Neuronal stem cell (in vitro differentiated cells): ENCODE measurements around the gene KCNH6.

Source experiments
- DNase-seq: peaks from one replicate; pipeline ENCODE4 v3.0.0-alpha.2; 2013; ENCODE audit warnings: low spot score
- H2AFZ ChIP-seq: one replicate; pipeline ENCODE4 v1.6.1; 2013; ENCODE audit warnings: mild to moderate bottlenecking, low read length, inconsistent platforms
- H2AK5ac ChIP-seq: 2 replicates; pipeline ENCODE4 v1.6.1; 2013; ENCODE audit warnings: low read depth, mild to moderate bottlenecking, inconsistent platforms, low read length, moderate library complexity, mixed read lengths
- H2BK120ac ChIP-seq: 2 replicates; pipeline ENCODE4 v1.6.1; 2013; ENCODE audit warnings: low read depth, mild to moderate bottlenecking, inconsistent platforms, low read length, moderate library complexity, mixed read lengths
- H2BK12ac ChIP-seq: one replicate; pipeline ENCODE4 v1.6.1; 2013; ENCODE audit warnings: low read length, inconsistent platforms
- H2BK15ac ChIP-seq: 2 replicates; pipeline ENCODE4 v1.6.1; 2013; ENCODE audit warnings: mild to moderate bottlenecking, low read length, inconsistent platforms, mixed read lengths
- H2BK5ac ChIP-seq: one replicate; pipeline ENCODE4 v1.6.1; 2013; ENCODE audit warnings: inconsistent platforms, mild to moderate bottlenecking, low read length, moderate library complexity
- H3K14ac ChIP-seq: one replicate; pipeline ENCODE4 v1.6.1; 2013; ENCODE audit warnings: low read length, inconsistent platforms
- H3K18ac ChIP-seq: 2 replicates; pipeline ENCODE4 v1.6.1; 2013; ENCODE audit warnings: low read length, inconsistent platforms
- H3K23ac ChIP-seq: 2 replicates; pipeline ENCODE4 v1.6.1; 2013; ENCODE audit warnings: low read depth, mild to moderate bottlenecking, mixed read lengths, low read length, inconsistent platforms; ENCODE audit not compliant: poor library complexity
- H3K27ac ChIP-seq: replicated peaks from 3 replicates; pipeline ENCODE4 v1.5.1; 2013; ENCODE audit warnings: low read length, inconsistent platforms
- H3K27me3 ChIP-seq, 3 experiments: 2 replicates each; pipeline ENCODE4 v1.6.1; 2013; ENCODE audit warnings: low read length in 3 of 3, mild to moderate bottlenecking in 2 of 3, inconsistent platforms in 1 of 3, low read depth in 1 of 3, mixed read lengths in 1 of 3, moderate library complexity in 1 of 3; ENCODE audit not compliant: control insufficient read depth in 3 of 3, insufficient read depth in 3 of 3
- H3K36me3 ChIP-seq, 2 donors: replicated peaks in 1 of 2; 2 replicates each; pipeline ENCODE4 v1.6.1; 2013; ENCODE audit warnings: low read length in 2 of 2; ENCODE audit not compliant: control insufficient read depth in 2 of 2, insufficient read depth in 2 of 2
- H3K4ac ChIP-seq: 2 replicates; pipeline ENCODE4 v1.6.1; 2013; ENCODE audit warnings: inconsistent platforms, mild to moderate bottlenecking, low read length, moderate library complexity
- H3K4me1 ChIP-seq, 2 donors: 1 replicate in 1 of 2; 2 replicates in 1 of 2; pipeline ENCODE4 v1.6.1; 2013; ENCODE audit warnings: low read length in 2 of 2, low read depth in 1 of 2; ENCODE audit not compliant: control insufficient read depth in 2 of 2, insufficient read depth in 1 of 2
- H3K4me2 ChIP-seq: one replicate; pipeline ENCODE4 v1.6.1; 2013; ENCODE audit warnings: mild to moderate bottlenecking, low read length, inconsistent platforms; ENCODE audit not compliant: insufficient read depth, poor library complexity, severe bottlenecking
- H3K4me3 ChIP-seq, 2 donors: 2 replicates each; pipeline ENCODE4 v1.5.1; 2013; ENCODE audit warnings: low read length in 2 of 2, mild to moderate bottlenecking in 2 of 2, inconsistent platforms in 1 of 2, moderate library complexity in 1 of 2
- H3K79me1 ChIP-seq: one replicate; pipeline ENCODE4 v1.6.1; 2013; ENCODE audit warnings: low read depth, mild to moderate bottlenecking, inconsistent platforms, low read length, moderate library complexity
- H3K9ac ChIP-seq: one replicate; pipeline ENCODE4 v1.6.1; 2013; ENCODE audit warnings: mild to moderate bottlenecking, low read depth, low read length, inconsistent platforms; ENCODE audit not compliant: poor library complexity
- H3K9me3 ChIP-seq, 2 donors: replicated peaks in 1 of 2; 2 replicates each; pipeline versions ENCODE3 to v1.6.1; 2013; ENCODE audit warnings: low read length in 2 of 2, mild to moderate bottlenecking in 2 of 2, inconsistent platforms in 1 of 2, low read depth in 1 of 2, mixed read lengths in 1 of 2, moderate library complexity in 1 of 2; ENCODE audit not compliant: control insufficient read depth in 2 of 2, insufficient read depth in 1 of 2
- H4K8ac ChIP-seq: one replicate; pipeline ENCODE4 v1.6.1; 2013; ENCODE audit warnings: low read depth, mild to moderate bottlenecking, inconsistent platforms, low read length, moderate library complexity
- H4K91ac ChIP-seq: one replicate; pipeline ENCODE4 v1.6.1; 2013; ENCODE audit warnings: low read length, low read depth, mild to moderate bottlenecking, inconsistent platforms; ENCODE audit not compliant: poor library complexity
- WGBS, 2 donors: extraction: QIAGEN DNeasy Blood & Tissue Kit; methylation state at CpG; one replicate each; pipeline ENCODE4 v1.1.7; 2013; ENCODE audit warnings: missing lambda C conversion rate in 2 of 2, mixed read lengths in 1 of 2; ENCODE audit not compliant: insufficient read length in 2 of 2, insufficient replicate concordance in 1 of 2; ENCODE audit errors: extremely low coverage in 2 of 2; 5-methylcytosine and 5-hydroxymethylcytosine counted together

Gene KCNH6

GRCh38 chr17:63491413-63491812, 31.7 kb upstream of the KCNH6 start:
- Histone ChIP-seq H3K4me2 (no peak overlapping the region), H3K4ac (no peak overlapping the region), H3K27me3 (peaks cover 0 to 73% (median 0%) of the 10 kb centered on the region in 3 experiments), H2BK120ac (no peak overlapping the region), H3K9me3 (no peaks in the 10 kb centered on the region), H2BK15ac (no peak overlapping the region), H3K18ac (no peak overlapping the region), H2BK5ac (no peak overlapping the region), H4K8ac (no peak overlapping the region), H3K27ac (no peak overlapping the region), H2BK12ac (peak overlapping the region; percentile 5), H3K9ac (no peak overlapping the region), H3K36me3 (no peaks in the 10 kb centered on the region), H3K23ac (peak overlapping the region; percentile 18), H2AFZ (no peak overlapping the region), H2AK5ac (no peak overlapping the region), H3K14ac (no peak overlapping the region), H3K4me3 (no peak overlapping the region), H3K79me1 (no peaks in the 10 kb centered on the region), H4K91ac (no peak overlapping the region), H3K4me1 (no peaks in the 10 kb centered on the region)
- no peak for DNase-seq
- WGBS, 2 donors, result no CpG with 5 or more reads among the region's 8 CpGs

GRCh38 chr17:63491977-63492618, 31.1 kb upstream of the KCNH6 start:
- Histone ChIP-seq H3K23ac (peak overlapping the region; percentile 45), H3K9ac (no peak overlapping the region), H2BK12ac (no peak overlapping the region), H3K4me3 (no peak overlapping the region), H4K91ac (no peak overlapping the region), H3K4me2 (no peak overlapping the region), H3K27me3 (peaks cover 0 to 66% (median 0%) of the 10 kb centered on the region in 3 experiments), H3K9me3 (no peaks in the 10 kb centered on the region), H2BK120ac (no peak overlapping the region), H3K27ac (no peak overlapping the region), H2BK5ac (no peak overlapping the region), H2AFZ (no peak overlapping the region), H2AK5ac (no peak overlapping the region), H3K4ac (no peak overlapping the region), H3K14ac (no peak overlapping the region), H3K4me1 (no peaks in the 10 kb centered on the region), H3K79me1 (no peaks in the 10 kb centered on the region), H4K8ac (no peak overlapping the region), H3K18ac (no peak overlapping the region), H3K36me3 (no peaks in the 10 kb centered on the region), H2BK15ac (no peak overlapping the region)
- no peak for DNase-seq
- no CpG with 5 or more reads among the region's 10 CpGs for WGBS, 2 donors

- no peak overlapping the region for H3K4me2 ChIP-seq
- no peak overlapping the region for H3K9ac ChIP-seq
- H3K18ac ChIP-seq, result no peak overlapping the region
- H3K14ac ChIP-seq, result no peak overlapping the region
- H3K79me1 ChIP-seq, result no peaks in the 10 kb centered on the region
- H2BK5ac ChIP-seq, result no peak overlapping the region
- no peak overlapping the region for H2AFZ ChIP-seq
- no peak overlapping the region for H3K4me3 ChIP-seq
- no peak overlapping the region for H3K23ac ChIP-seq
- DNase-seq, result no peak
- H3K4me1 ChIP-seq, result peaks cover 3 to 4% of the 10 kb centered on the region in 2 donors
- H2BK120ac ChIP-seq, result no peak overlapping the region
- H4K8ac ChIP-seq, result no peak overlapping the region
- no peak overlapping the region for H3K4ac ChIP-seq
- no peaks in the 10 kb centered on the region for H3K9me3 ChIP-seq
- no peak overlapping the region for H2BK15ac ChIP-seq
- H2BK12ac ChIP-seq, result no peak overlapping the region
- H2AK5ac ChIP-seq, result no peak overlapping the region
- peaks cover 0 to 64% (median 0%) of the 10 kb centered on the region in 3 experiments for H3K27me3 ChIP-seq
- H4K91ac ChIP-seq, result no peak overlapping the region
- no peak overlapping the region for H3K27ac ChIP-seq
- no CpG with 5 or more reads among the region's 6 CpGs for WGBS, 2 donors
- no peaks in the 10 kb centered on the region for H3K36me3 ChIP-seq
Measured at GRCh38 chr17:63492940-63493339, 30.2 kb upstream of the KCNH6 start.

GRCh38 chr17:63493411-63493810, 29.7 kb upstream of the KCNH6 start:
- H3K23ac ChIP-seq, result peak overlapping the region; percentile 23
- H3K36me3 ChIP-seq, result no peaks in the 10 kb centered on the region
- H3K27me3 ChIP-seq, result peaks cover 0 to 64% (median 0%) of the 10 kb centered on the region in 3 experiments
- peak overlapping the region; percentile 9 for H3K9ac ChIP-seq
- H2BK5ac ChIP-seq, result no peak overlapping the region
- no peak overlapping the region for H3K18ac ChIP-seq
- no CpG with 5 or more reads among the region's 9 CpGs for WGBS, 2 donors
- H3K4me3 ChIP-seq, result no peak overlapping the region
- H3K4me2 ChIP-seq, result no peak overlapping the region
- H2BK15ac ChIP-seq, result no peak overlapping the region
- no peak overlapping the region for H4K8ac ChIP-seq
- no peak overlapping the region for H3K14ac ChIP-seq
- no peak overlapping the region for H3K4ac ChIP-seq
- no peak overlapping the region for H2BK12ac ChIP-seq
- no peak overlapping the region for H2BK120ac ChIP-seq
- no peaks in the 10 kb centered on the region for H3K9me3 ChIP-seq
- H3K27ac ChIP-seq, result no peak overlapping the region
- DNase-seq, result no peak
- H3K4me1 ChIP-seq, result peaks cover 3 to 4% of the 10 kb centered on the region in 2 donors
- no peak overlapping the region for H2AK5ac ChIP-seq
- H3K79me1 ChIP-seq, result no peaks in the 10 kb centered on the region
- H2AFZ ChIP-seq, result no peak overlapping the region
- no peak overlapping the region for H4K91ac ChIP-seq
